Upper lobe of left lung (tissue), 4 donors: ENCODE data around the gene PHACTR1.

Experiments used
- CTCF ChIP-seq, 6 experiments: fragments of 450-650 bp in 4 of 6; fragments of 200-600 bp in 2 of 6; sonication (generic) in 2 of 6; IDR thresholded peaks; one replicate each; pipeline ENCODE4 v1.5.1; 2016 to 2019; ENCODE audit warnings: antibody characterized with exemption in 6 of 6
- POLR2A ChIP-seq, 4 donors: fragments of 450-650 bp; IDR thresholded peaks; one replicate each; pipeline ENCODE4 v1.5.1; 2016 to 2017; ENCODE audit warnings: antibody characterized with exemption in 4 of 4, mild to moderate bottlenecking in 2 of 4

GRCh38 chr6:13278164-13278563 is 561.6 kb downstream of the PHACTR1 start:
- TF ChIP-seq CTCF (IDR thresholded peaks at IDR 0.05) (no peak), POLR2A (IDR thresholded peaks at IDR 0.05) (no peak)
